Activated T-cell treated with anti-CD3 and anti-CD28 coated beads, Interleukin-2, amount 50 U/mL, for 4 hours (primary cell): ENCODE data around the gene RTN4RL1. TPM values are rescaled to one million over a fixed set of nuclear protein-coding genes. Genes with fewer than 3 reads are reported as not detected.

Experiments
- ATAC-seq, 2 donors: fragments of 200-7000 bp; cut with Tn5 transposase; one replicate each; pipeline ENCODE4 v1.10.0; 2021
- DNase-seq: peaks from one replicate; pipeline ENCODE4 v3.0.0-alpha.2; 2020
- H3K27me3 Mint-ChIP-seq: one replicate; pipeline ENCODE4 v1.8.0; 2021; ENCODE audit warnings: low read depth, mixed read lengths
- H3K36me3 Mint-ChIP-seq: one replicate; pipeline ENCODE4 v1.8.0; 2022; ENCODE audit warnings: mixed read lengths; ENCODE audit not compliant: insufficient read depth
- H3K4me1 Mint-ChIP-seq: one replicate; pipeline ENCODE4 v1.8.0; 2021; ENCODE audit warnings: low read depth, mixed read lengths
- H3K4me3 Mint-ChIP-seq: one replicate; pipeline ENCODE4 v1.8.0; 2021; ENCODE audit warnings: mild to moderate bottlenecking, moderate library complexity, mixed read lengths
- H3K9me3 Mint-ChIP-seq: one replicate; pipeline ENCODE4 v1.8.0; 2021; ENCODE audit warnings: mixed read lengths
- total RNA-seq, 3 donors: library from RNA; stranded (reverse); gene quantifications; one replicate each; pipeline ENCODE4 v1.2.1, GENCODE V29; 2021

RTN4RL1 gene
- total RNA-seq, 3 donors from 2014 or later: 1.0 to 2.5 (median 2.0) TPM

DNA sequence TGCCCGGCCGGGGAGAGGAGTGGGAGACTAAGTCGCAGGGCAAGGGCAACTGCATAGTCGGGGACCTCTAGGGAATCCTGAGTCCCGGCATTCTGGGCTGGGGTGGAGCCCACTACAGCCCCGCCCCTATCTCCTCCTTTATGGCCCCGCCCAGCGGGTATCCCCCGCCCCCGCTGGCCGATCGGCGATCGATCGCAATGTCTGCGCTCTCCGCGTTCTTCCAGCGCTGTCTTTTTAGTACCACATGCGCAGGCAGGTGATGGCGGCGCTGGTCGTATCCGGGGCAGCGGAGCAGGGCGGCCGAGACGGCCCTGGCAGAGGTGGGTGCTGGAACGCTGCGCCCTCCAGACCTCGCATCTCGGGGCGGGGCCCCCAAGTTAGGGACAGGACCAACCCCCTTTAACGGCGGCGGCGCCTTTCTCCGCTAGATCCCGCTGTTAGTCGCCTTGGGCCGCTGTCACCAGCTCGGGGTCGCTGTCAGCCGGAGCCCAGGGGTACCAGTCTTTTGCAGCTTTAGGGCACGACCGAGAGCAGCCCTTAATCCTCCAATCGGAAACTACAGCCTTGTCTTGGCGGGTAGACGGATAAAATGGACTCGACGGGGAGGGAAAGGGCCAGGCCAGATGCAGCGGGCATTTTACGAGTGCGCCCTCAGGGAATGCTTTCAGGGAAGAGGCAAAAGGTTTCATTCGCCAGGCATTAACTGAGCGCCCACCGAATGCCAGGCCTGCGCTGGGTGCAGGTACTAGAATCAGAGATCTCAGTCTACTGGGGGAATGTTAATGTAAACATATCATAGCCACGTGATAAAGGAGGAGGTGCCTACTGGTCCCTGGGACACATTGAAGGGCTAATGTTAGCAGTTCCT lies 5.0 kb upstream of the RTN4RL1 start, which contains the start of gene DPH1:
TSS of gene DPH1 (plus strand) at position 243 of the 868 bp plus-strand sequence. CDS start at position 260, 17 bp downstream.
- no peaks in the 10 kb centered on the region for H3K36me3 Mint-ChIP-seq
- peaks cover 30% of the 10 kb centered on the region for H3K4me1 Mint-ChIP-seq
- DNase-seq (peak; percentile 83), ATAC-seq (peak; percentile 89 to 92)
- H3K4me3 Mint-ChIP-seq: peak within 1 kb of the TSS; percentile 98
- H3K9me3 Mint-ChIP-seq: no peaks in the 10 kb centered on the region
- peaks cover 17% of the 10 kb centered on the region for H3K27me3 Mint-ChIP-seq

DNA sequence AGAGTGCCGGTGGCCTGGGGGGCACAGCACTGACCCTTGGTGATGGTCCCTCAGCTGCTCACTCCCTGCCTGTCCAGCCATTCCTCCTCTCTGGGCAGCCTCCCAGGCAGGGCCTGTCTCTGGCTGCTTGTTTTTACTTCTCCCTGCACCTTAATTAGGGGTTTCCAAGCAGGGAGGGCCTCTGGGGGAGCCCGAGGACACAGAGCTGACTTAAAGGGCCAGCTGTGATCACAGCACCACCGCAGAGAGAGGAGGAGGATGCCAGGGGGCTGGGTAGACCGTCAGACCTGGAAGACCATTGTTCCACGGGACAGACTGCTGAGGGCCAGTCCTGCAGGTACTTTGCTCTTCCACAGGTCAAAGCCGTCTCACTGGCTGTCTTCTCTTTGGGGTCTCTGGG lies 3.6 kb upstream of the RTN4RL1 start:
- DNase-seq (no peak), ATAC-seq (no peak)
- Mint-ChIP-seq H3K4me1 (peaks cover 30% of the 10 kb centered on the region), H3K4me3 (no peak overlapping the region), H3K36me3 (no peaks in the 10 kb centered on the region), H3K27me3 (peaks cover 19% of the 10 kb centered on the region), H3K9me3 (no peaks in the 10 kb centered on the region)

DNA sequence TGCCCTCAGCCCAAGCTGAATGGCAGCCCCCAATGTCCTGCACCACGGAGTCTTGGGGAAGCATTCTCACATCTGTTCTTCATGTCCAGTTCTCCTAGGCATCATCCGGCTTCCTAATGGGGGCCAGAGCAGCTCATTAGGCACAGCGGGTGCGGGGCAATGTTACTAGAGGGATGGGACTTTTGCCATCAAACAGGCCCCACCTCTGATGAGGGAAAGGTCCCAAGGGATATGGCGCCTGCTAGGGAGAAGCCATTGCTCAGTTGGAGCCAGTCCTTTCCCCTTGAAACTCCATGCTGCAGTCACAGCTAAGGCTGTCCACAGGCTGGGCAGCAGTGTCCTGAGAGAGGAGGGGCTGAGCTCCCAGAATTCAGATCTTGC lies 3.1 kb upstream of the RTN4RL1 start:
- no peaks in the 10 kb centered on the region for H3K9me3 Mint-ChIP-seq
- no peaks in the 10 kb centered on the region for H3K36me3 Mint-ChIP-seq
- ATAC-seq (no peak), DNase-seq (no peak)
- H3K4me1 Mint-ChIP-seq: peaks cover 31% of the 10 kb centered on the region
- H3K27me3 Mint-ChIP-seq: peaks cover 22% of the 10 kb centered on the region
- H3K4me3 Mint-ChIP-seq: no peak overlapping the region

DNA sequence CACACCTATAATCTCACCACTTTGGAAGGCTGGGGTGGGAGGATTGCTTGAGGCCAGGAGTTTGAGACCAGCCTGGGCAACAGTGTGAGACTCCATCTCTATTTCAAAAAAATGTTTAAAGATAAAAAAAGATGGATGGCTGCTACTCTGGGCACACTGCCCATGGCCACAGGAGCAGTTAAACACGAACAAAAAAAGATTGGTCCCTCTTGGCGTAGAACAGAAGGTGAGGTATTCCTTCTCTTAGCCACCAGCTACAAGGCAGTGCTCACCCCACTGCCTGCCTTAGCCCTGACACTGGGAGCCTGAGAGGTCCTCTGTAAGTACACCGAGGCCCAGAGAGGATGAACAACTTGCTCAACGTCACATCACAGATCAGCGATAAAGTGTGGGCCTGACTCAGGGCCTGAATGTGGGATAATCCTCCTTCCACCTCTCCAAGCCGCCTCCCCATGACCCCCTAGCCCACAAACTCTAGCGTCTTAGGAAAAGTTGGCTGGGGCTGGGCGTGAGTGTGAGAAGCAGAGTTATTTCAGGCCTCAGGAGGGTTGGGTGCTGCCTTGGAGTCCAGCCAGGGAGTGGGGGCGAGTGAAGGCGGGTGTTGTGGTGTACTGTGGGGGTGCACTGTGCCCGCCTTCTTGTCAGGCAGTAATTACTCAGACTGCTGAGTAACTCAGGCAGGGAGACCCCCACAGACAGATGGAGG lies 2.5 kb upstream of the RTN4RL1 start:
- Mint-ChIP-seq H3K4me3 (no peak overlapping the region), H3K9me3 (no peaks in the 10 kb centered on the region), H3K4me1 (peaks cover 29% of the 10 kb centered on the region), H3K27me3 (peaks cover 25% of the 10 kb centered on the region), H3K36me3 (no peaks in the 10 kb centered on the region)
- ATAC-seq (no peak), DNase-seq (no peak)

DNA sequence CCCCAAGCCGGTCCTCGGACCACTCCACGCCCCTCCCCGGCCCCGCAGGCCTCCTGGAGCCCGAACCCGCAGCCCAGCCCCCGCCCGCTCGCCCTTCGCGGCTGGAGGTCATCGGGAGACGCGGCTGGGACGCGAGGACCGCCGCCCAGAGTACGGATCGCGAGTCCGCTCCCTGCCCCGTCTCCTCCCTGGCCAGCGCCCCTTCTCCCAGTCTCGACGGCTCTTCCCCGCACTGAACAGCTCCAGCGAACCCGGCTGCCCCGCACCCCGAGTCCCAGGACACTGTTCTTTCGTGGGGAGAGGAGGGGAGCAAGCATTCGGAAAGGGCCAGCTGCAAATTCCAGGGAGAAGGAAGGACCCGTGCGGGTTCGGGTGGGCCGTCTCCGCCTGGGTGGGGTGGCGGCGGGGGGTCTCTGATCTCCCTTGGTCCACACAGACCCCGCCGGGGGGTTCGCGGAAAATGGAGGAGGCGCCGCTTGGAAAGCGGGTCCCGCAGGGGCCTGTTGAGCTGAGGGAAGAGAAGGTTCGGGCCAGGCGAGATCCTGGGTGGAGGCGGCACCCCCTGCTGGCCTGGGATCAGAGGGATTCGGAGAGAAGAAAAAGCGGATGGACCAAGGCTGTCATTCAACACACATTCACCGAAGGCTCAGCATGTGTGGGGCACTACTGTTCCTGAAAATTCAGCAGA lies 632 bp upstream of the RTN4RL1 start:
- no peaks in the 10 kb centered on the region for H3K9me3 Mint-ChIP-seq
- no peak for ATAC-seq

DNA sequence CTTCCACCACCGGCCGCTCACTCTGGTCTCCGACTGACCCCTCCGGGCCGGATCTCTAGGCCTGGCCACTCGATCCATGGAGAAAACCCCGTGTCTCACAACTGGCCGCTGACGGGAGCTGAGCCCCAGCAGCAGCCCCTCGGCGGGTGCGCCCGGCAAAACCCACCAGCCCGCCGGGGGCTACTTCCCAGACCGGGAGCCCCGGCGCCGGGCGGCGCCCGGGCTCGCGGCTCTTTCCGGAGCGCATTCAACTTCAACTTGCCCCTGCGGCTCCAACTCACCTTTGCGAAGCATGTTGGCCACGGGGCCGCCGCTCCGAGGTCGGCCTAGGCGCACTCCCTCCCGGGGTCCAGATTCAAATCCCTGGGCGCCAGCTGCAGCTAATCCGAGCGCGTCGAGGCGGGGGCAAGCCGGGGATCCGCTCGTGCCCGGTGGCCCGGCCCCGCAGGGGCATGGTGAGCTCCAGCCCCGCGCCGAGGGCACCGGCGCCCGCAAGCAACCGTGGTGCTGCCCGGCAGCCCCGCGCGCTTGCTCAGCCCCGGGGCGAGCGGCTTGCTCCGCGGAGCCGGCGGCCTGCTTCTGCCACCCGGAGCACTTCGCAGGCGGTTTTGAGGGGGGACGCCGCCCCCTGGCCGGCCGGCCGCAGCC lies 438 bp downstream of the RTN4RL1 start:
- Mint-ChIP-seq H3K9me3 (no peaks in the 10 kb centered on the region), H3K4me3 (peak overlapping the region; percentile 79), H3K36me3 (no peaks in the 10 kb centered on the region), H3K27me3 (peaks cover 30% of the 10 kb centered on the region), H3K4me1 (peaks cover 16% of the 10 kb centered on the region)
- DNase-seq (no peak), ATAC-seq (peak; percentile 20 to 27)

More for the DNA sequence above, 632 bp upstream of the RTN4RL1 start:
- Mint-ChIP-seq H3K4me1 (peaks cover 20% of the 10 kb centered on the region), H3K4me3 (peak overlapping the region; percentile 74), H3K36me3 (no peaks in the 10 kb centered on the region), H3K27me3 (peaks cover 27% of the 10 kb centered on the region)
- DNase-seq: no peak

DNA sequence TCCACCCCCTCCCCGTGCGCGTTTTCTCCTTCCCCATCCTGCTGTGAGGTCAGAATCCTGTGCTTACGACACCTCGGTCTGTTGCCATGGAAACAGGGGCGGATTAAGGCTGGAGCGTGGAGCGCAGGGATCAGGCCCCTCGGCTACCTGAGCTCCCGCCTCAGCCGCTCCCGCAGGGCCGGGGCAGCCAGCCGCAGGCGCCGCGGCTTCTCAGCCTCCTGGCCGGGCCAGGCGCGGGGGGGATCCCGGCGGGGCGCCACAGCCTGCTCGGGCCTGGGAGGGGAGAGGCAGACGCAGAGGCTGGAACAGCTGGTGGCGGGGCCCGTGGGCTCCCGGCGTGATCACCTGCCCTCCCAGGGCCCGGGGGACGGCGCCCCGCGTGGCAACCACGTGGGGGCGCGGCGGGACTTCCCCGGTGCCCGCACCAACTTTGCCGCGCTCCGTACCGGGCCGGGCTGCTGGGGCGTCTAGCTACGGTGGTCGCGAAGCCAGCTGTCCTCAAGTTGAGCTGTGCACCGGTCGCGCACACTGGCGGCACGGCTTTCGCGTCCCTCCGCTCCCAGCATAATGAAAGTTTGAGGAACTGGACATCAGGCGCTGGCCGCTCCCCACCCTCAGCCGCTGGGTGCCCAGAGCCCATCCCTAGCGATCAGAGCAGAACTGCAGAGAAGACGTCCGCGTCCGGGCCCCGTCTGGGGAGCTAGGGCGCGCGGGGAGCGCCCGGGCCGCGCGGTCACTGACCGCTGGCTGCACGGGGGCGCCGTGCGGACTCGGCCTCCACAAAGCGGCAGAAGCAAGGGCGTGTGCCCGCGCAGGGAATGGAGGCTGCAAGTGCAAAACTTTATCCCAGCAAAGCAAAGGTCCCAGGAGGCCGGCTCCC lies 1.2 kb downstream of the RTN4RL1 start:
- ATAC-seq (peak; percentile 13 to 38), DNase-seq (peak; percentile 33)
- Mint-ChIP-seq H3K36me3 (no peaks in the 10 kb centered on the region), H3K27me3 (peaks cover 36% of the 10 kb centered on the region), H3K9me3 (no peaks in the 10 kb centered on the region), H3K4me1 (peaks cover 14% of the 10 kb centered on the region), H3K4me3 (peak overlapping the region; percentile 79)

DNA sequence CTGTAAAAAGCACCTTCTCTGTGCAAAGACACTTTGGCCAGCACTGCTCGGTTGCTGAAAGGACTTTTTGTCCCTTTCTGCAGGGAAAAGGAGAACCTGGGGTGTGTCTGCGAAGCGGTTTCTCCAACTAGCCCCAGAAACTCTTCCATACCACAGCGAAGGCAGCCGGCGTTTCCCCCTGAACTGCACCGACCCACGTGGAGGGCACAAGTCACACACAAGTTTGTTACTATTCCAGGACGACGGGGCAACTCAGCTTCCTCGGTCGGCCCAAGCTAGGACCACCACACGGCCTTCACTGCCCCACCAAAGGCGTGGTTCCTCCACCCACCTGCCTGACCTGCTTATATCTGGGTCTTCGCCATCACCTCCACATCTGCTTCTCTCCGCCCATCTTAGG lies 1.9 kb downstream of the RTN4RL1 start:
- Mint-ChIP-seq H3K27me3 (peaks cover 34% of the 10 kb centered on the region), H3K4me3 (peak overlapping the region; percentile 39), H3K36me3 (no peaks in the 10 kb centered on the region), H3K9me3 (no peaks in the 10 kb centered on the region), H3K4me1 (peaks cover 14% of the 10 kb centered on the region)
- DNase-seq (no peak), ATAC-seq (no peak)

DNA sequence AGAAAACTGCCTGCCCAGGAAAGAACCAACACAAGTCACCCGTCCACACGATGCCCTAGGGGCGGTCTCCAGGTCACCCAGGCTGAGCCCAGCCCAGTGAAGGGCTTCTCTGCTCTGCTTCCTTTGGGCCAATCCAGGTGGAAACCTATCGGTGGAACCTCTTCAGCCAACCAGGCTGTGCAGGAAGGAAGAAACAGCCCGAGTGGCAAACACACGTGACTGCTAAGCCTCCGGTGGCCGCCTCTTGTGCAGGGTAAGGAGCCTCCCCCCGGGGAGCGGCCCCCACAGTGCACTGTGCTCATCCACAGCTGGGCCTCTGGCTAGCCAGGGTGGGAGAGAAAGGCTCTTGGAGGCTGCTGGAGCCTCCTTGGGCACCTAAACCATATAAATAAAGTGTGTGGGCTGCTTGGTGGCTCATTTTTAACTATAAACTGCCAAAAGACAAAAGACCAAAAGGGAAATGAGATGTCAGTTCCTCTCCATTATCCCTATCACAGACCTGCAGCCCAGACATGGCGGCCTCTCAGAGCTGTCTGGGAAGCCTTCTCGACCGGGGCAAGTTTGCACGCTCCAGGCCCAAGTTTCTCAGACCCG lies 2.4 kb downstream of the RTN4RL1 start:
- Mint-ChIP-seq H3K36me3 (no peaks in the 10 kb centered on the region), H3K4me3 (peak overlapping the region; percentile 39), H3K4me1 (peaks cover 14% of the 10 kb centered on the region), H3K27me3 (peaks cover 34% of the 10 kb centered on the region), H3K9me3 (no peaks in the 10 kb centered on the region)
- ATAC-seq: no peak
- no peak for DNase-seq

DNA sequence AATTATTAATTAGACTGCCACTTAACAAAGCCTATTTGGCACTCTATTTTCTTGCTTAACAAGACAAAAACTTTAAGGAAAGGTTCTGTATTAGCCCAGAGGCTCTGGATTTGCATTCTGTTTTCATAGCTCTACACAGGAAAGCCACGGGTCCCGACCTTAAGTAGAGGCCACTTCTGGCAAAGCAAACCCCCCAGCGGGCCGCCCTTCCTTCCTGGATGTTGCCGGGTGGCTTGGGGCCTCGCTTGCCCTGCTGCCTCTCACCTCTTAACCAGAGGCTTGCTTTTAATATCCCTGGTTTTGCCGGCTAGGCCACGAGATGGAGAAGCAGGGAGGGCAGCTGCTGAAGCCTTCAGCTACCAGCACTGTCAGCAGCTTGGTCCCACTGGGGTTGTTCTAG lies 4.4 kb downstream of the RTN4RL1 start:
- H3K36me3 Mint-ChIP-seq: no peaks in the 10 kb centered on the region
- ATAC-seq (no peak), DNase-seq (no peak)
- no peak overlapping the region for H3K4me3 Mint-ChIP-seq
- peaks cover 9% of the 10 kb centered on the region for H3K4me1 Mint-ChIP-seq
- no peaks in the 10 kb centered on the region for H3K9me3 Mint-ChIP-seq
- peaks cover 22% of the 10 kb centered on the region for H3K27me3 Mint-ChIP-seq

DNA sequence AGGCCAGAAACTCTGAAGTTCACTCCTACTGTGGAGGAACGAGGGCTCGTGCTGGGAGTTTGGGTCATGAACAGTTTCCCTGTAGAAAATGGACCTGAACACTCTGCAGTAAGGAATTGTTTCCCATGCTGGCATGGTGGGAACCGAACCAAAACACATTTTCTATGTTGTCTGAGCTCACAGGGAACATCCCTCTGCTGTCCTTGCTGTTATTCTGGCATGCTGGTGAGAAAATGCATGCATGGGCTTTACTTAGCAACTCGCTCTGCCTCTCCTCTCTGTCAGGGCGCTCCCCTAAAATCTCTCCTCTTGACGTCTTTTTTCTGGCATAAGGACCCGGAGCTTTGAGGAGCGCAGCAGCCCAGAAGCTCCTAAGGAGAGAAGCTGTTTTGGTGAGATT lies 5.4 kb downstream of the RTN4RL1 start:
- ATAC-seq (no peak), DNase-seq (no peak)
- H3K9me3 Mint-ChIP-seq: no peaks in the 10 kb centered on the region
- H3K36me3 Mint-ChIP-seq: no peaks in the 10 kb centered on the region
- H3K4me1 Mint-ChIP-seq: peaks cover 8% of the 10 kb centered on the region
- no peak overlapping the region for H3K4me3 Mint-ChIP-seq
- peaks cover 25% of the 10 kb centered on the region for H3K27me3 Mint-ChIP-seq

DNA sequence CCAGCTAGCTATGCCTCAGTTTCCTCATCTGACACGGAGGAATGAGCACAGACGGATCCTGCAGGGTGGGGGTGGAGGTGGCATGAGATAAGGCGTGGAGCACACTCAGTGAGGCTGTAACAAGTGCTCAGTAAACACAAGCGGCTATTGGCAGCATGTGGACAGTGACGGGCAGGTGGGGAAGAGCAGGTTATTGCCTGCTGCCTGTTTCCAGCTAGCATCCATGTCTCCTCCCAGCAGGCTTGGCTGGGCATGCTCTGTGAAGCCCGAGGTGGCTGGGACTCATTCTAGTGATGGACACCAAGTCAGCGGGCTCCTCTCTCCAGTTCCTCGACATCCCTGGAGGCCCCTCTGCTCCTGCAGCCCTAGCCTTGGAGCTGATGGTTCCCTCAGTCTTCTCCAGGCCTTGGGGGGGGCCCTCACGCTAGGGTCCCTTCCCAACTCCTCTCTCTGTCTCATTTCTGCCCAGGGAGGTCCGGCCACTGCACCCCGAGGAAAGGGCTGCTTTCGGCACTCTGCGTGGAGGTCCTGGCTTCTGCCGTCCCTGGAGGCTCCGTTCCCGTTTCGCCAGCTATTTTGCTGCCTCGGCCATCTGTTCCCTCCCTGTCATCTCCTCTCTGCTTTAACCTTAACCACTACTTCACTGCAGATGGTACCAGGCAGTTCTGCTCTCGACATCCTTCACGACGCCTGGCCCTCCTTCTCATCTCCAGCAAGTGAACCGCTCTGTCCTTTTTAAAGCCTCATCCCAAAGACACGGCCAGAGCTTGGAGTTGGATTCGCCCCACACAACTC lies 6.2 kb downstream of the RTN4RL1 start:
- Mint-ChIP-seq H3K4me1 (peaks cover 8% of the 10 kb centered on the region), H3K27me3 (peaks cover 24% of the 10 kb centered on the region), H3K4me3 (no peak overlapping the region), H3K36me3 (no peaks in the 10 kb centered on the region), H3K9me3 (no peaks in the 10 kb centered on the region)
- DNase-seq (no peak), ATAC-seq (no peak)
